HTERT RPE-1 (cell line): Measurements from ENCODE around the gene COX6B1.
"Not testable (repeated sequence)": the region's sequence is repeated elsewhere in the genome, so short reads cannot be mapped to it uniquely, and the experiment has no call there.

Source experiments
- in situ Hi-C: fragments of 300-500 bp; cut with MboI; formaldehyde crosslinking; loops from 4 replicates; pipeline ENCODE4 v1.14.3; 2020; ENCODE audit warnings: low sequenced_read_pairs

The COX6B1 gene

GRCh38 chr19:35648017-35648961, at the start of gene COX6B1:
COX6B1 (plus strand) TSS chr19:35648323; CDS start chr19:35651244, 2,921 bp downstream.
- in situ Hi-C loops, result no loop called here

GRCh38 chr19:35601971-35602370, 46.2 kb upstream of the COX6B1 start:
- in situ Hi-C loops, result no loop called here

- in situ Hi-C loops, result not testable (repeated sequence)
Observed at GRCh38 chr19:35604436-35604835, 43.7 kb upstream of the COX6B1 start.

- in situ Hi-C loops, result not testable (repeated sequence)
Observed at GRCh38 chr19:35607170-35607569, 41.0 kb upstream of the COX6B1 start.

GRCh38 chr19:35607661-35608060, 40.5 kb upstream of the COX6B1 start:
- in situ Hi-C loops, result no loop called here

GRCh38 chr19:35608251-35608650, 39.9 kb upstream of the COX6B1 start:
- in situ Hi-C loops, result no loop called here

GRCh38 chr19:35609851-35610353, 38.2 kb upstream of the COX6B1 start:
- in situ Hi-C loops, result no loop called here

GRCh38 chr19:35612224-35612558, 35.9 kb upstream of the COX6B1 start:
- in situ Hi-C loops, result no loop called here

GRCh38 chr19:35612559-35613321, 35.4 kb upstream of the COX6B1 start, which contains the start of gene HAUS5:
HAUS5 (plus strand) TSS chr19:35612735; CDS start chr19:35612795, 60 bp downstream.
- in situ Hi-C loops, result no loop called here

GRCh38 chr19:35613574-35613973, 34.5 kb upstream of the COX6B1 start:
- in situ Hi-C loops, result no loop called here

- in situ Hi-C loops, result no loop called here
Observed at GRCh38 chr19:35615036-35615435, 33.1 kb upstream of the COX6B1 start.

GRCh38 chr19:35618857-35619256, 29.3 kb upstream of the COX6B1 start:
- in situ Hi-C loops, result no loop called here

GRCh38 chr19:35619290-35619923, 28.7 kb upstream of the COX6B1 start:
- in situ Hi-C loops, result no loop called here

- in situ Hi-C loops, result no loop called here
Observed at GRCh38 chr19:35620001-35620400, 28.1 kb upstream of the COX6B1 start.

- in situ Hi-C loops, result no loop called here
Observed at GRCh38 chr19:35621708-35622107, 26.4 kb upstream of the COX6B1 start.

- in situ Hi-C loops, result no loop called here
Observed at GRCh38 chr19:35622750-35623149, 25.4 kb upstream of the COX6B1 start.

- in situ Hi-C loops, result no loop called here
Observed at GRCh38 chr19:35623327-35624010, 24.7 kb upstream of the COX6B1 start.

- in situ Hi-C loops, result no loop called here
Observed at GRCh38 chr19:35628264-35628564, 19.9 kb upstream of the COX6B1 start.

- in situ Hi-C loops, result no loop called here
Observed at GRCh38 chr19:35628565-35629331, 19.4 kb upstream of the COX6B1 start, which contains the start of gene RBM42. RBM42 (plus strand) TSS chr19:35629036; CDS start chr19:35629154, 118 bp downstream.

GRCh38 chr19:35629332-35629633, 18.8 kb upstream of the COX6B1 start:
- in situ Hi-C loops, result no loop called here
